Astrocyte of the spinal cord (primary cell): ENCODE data around the gene WNT5A.

Experiments
- DNase-seq: peaks from one replicate; pipeline ENCODE4 v3.0.0; 2011; ENCODE audit warnings: low read depth, low spot score
- H3K4me3 ChIP-seq: 2 replicates; pipeline ENCODE4 v1.5.1; 2011; ENCODE audit warnings: low read depth, mild to moderate bottlenecking, low read length, moderate library complexity
- in situ Hi-C: cut with HindIII; loops from 2 replicates; pipeline ENCODE4 v1.10.0; 2017; ENCODE audit warnings: low sequenced_read_pairs
- TF ChIP-seq, protein P1 (sequence below): IDR thresholded peaks from 2 replicates; pipeline ENCODE4 v1.5.1; 2012; ENCODE audit warnings: low read depth, mild to moderate bottlenecking, low read length, inconsistent platforms

WNT5A gene

DNA sequence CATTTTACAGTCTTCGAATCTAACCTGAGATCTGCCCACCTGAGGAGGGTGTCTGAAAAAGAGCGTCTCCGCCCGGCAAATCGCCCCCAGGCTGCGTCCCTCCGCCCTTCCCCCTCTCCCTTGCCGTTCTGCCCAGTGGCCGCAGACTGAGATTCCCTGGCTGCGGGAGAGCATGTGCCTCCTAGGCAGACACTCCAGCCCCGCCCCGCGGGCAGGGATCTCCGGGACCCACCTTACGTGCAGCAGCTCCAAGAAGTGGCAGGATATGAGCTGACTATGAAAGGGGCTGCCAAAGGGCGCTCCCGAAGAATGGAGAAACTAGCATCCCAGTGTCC is 2.7 kb upstream of the WNT5A start:
- peak; percentile 39 for DNase-seq
- peak overlapping the region; percentile 73 for H3K4me3 ChIP-seq
- TF ChIP-seq, protein P1, sequence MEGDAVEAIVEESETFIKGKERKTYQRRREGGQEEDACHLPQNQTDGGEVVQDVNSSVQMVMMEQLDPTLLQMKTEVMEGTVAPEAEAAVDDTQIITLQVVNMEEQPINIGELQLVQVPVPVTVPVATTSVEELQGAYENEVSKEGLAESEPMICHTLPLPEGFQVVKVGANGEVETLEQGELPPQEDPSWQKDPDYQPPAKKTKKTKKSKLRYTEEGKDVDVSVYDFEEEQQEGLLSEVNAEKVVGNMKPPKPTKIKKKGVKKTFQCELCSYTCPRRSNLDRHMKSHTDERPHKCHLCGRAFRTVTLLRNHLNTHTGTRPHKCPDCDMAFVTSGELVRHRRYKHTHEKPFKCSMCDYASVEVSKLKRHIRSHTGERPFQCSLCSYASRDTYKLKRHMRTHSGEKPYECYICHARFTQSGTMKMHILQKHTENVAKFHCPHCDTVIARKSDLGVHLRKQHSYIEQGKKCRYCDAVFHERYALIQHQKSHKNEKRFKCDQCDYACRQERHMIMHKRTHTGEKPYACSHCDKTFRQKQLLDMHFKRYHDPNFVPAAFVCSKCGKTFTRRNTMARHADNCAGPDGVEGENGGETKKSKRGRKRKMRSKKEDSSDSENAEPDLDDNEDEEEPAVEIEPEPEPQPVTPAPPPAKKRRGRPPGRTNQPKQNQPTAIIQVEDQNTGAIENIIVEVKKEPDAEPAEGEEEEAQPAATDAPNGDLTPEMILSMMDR: no peak
- in situ Hi-C loops: loop anchor here (25.0 kb wide), 1 partner anchor 602 kb away; no protein-coding TSS in a partner anchor

DNA sequence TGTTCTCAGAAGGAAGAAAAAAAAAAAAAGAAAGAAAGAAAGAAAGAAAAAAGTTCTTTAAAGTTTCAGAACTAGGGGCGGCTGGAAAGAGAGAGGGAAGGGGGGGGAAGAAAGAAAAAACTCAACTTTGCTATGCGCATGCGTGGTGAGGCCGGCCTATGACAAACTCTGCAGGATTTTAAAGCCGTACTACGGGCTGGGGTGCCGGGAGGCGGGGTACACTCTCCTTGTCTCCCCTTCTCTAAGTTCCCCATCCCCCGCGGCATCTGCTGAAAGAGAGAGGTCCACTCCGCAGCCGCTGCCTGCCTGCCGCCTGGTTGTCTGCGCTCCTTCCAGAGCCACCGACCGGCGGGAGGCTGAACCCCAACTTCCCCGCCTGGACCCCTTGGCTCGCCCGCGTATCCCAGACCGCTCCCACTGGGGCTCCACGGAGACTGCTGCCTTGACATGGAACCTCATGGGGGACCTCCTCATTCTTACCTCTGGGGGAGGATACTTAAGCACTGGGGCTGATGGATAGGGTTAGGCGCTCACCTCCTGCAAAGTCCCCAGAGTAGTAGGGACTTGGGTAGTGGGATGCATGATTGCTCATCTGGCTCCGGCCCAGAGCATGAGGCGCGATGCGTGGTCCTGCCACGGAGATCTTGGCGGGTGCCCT is 1.4 kb upstream of the WNT5A start:
- in situ Hi-C loops: loop anchor here (25.0 kb wide), 1 partner anchor 601 kb away; no protein-coding TSS in a partner anchor
- TF ChIP-seq, protein P1: no peak
- peak overlapping the region; percentile 73 for H3K4me3 ChIP-seq
- DNase-seq: peak; percentile 89

DNA sequence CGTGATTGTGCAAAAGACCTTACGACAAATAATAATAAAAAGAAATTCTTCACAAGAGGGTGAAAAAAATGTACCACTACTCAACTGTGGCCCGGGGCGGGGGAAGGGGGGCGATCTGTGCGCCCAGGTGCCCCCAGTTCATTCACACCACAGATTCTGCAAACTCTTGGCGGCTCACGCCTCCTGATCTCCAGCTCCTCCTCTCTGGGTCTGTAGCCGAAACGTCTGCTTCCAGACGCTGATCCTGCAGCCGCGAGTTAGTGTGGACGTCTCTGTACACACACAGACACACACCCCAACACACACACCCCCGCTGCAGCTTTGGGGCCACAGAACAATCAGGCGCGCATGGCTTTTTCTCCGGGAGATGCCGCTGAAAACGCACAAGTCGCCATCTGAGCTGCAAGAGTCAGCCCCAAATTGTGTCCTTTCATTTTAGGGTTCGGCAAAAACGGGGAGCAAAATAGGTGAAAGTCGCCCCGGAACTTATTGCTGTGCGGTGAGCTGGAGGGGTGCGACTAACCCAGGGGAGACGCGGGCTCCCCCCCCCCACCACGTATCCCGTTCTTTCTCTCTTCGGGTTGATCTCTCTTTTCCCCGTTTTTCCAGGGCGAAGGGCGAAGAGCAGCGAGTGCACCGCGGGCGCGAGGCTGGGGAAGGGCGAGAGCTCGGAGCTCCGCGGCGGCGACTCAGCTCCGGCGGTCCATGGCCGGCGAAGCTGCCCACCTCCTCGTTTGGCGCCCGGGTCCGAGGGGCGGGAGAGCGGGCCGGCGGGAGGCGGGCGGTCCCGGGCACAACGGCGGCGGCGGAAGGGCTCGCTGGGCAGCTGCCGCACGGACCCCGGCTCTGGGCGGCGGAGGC is 505 bp upstream of the WNT5A start:
- TF ChIP-seq, protein P1: no peak
- peak; percentile 76 for DNase-seq
- peak overlapping the region; percentile 73 for H3K4me3 ChIP-seq
- in situ Hi-C loops: loop anchor here (25.0 kb wide), 1 partner anchor 600 kb away; no protein-coding TSS in a partner anchor

DNA sequence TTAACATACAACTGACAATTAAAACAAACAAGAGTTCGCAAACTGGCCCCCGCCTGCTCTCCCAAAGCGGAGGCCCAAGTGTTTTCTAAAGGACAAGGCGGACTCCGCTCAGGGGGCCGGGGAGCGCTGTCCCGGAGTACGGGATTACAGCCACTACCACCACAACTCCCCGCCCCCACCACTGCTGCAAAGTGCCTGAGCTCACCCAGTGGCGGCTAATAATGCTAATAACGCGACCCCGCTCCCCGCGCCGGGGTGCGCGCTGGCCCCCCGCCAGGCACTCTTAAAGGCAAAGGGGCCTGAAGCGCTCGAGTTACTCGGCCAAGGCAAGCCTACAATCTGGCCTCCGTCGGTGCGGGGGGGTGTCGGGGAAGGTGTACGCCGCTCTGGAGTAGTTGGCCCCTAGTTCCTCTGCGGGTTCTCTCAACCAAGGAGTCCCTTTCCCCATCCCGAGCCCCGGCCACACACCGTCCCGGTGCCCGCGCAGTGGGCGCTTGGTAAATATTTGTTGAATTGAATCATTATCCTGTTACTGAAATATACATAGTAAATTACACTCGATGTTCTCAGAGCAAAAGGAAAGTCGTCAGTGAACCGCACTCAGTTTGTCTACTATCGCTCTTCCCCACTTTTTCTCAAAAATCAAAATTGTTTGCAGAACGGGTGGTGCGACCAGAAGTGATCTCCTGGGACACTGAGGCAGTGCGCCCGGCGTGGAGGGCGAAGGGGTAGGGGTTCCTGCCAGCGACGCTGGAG is 827 bp downstream of the WNT5A start:
- in situ Hi-C loops: loop anchor here (25.0 kb wide), 1 partner anchor 599 kb away; no protein-coding TSS in a partner anchor
- TF ChIP-seq, protein P1: no peak
- peak overlapping the region; percentile 73 for H3K4me3 ChIP-seq
- DNase-seq: peak; percentile 91

DNA sequence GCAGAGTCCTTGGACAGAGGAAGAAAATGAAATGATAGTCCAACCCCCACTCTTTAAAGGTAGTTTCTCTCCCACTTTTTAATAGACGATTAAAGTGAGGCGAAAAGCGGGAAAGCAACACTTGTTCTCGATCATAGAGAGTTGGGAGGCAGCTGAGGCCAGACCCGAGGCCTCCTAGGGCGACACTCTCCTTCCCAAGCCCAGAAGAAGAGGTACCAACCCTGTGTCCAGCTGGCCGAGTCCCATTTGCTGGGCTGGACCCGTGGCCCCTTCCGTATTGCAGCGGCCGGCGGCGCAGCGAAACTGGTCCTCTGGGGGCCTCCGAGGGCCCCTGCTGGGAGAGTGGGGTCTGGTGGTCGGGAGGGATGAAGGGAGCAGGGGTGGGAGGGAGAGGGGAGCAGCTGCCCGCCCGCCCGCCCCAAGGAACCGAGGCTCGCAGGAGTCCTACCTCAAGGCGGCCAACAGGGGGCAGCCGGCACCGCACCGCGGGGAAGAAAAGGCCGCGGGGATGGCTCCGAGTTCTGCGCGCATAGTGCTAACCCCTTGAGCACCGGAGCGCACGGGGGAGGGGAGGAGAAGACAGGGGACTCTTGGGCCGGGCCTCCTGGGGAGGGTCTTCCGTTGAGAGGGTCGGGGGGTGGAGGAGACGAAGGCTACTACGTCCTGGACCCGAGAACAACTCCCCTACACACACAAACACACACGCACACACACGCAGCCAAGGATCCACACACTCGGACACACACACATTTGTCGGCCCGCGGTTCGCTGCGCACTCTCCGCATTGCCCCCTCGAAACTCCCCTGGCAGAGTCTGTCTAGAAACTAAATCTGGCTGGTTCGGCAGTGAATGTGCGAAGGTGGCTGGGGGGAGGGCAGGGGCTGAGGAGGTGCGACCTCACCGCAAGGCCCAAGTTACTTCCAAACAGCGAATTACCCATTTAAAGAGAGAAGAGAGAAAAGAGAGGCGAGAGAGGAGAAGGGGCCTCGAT is 2.0 kb downstream of the WNT5A start:
- TF ChIP-seq, protein P1: peak; percentile 73
- peak; percentile 91 for DNase-seq
- peak overlapping the region; percentile 73 for H3K4me3 ChIP-seq
- in situ Hi-C loops: loop anchor here (25.0 kb wide), 1 partner anchor 598 kb away; no protein-coding TSS in a partner anchor
